GM19452 (cell line): ENCODE measurements around the gene MEX3B.

Experiments used
- ATAC-seq: cut with Tn5 transposase; IDR thresholded peaks from one replicate; pipeline ENCODE4 v1.9.1; 2021; ENCODE audit not compliant: unreplicated experiment

MEX3B gene

GRCh38 chr15:82045892-82046665, at the start of gene MEX3B:
MEX3B (minus strand) TSS chr15:82046018; CDS start chr15:82045705, 313 bp downstream.
- peak; percentile 65 for ATAC-seq

- ATAC-seq: no peak
These were observed 48.0 kb upstream of the MEX3B start for GRCh38 chr15:82093774-82094211.

GRCh38 chr15:82093325-82093724, 47.5 kb upstream of the MEX3B start:
- ATAC-seq: no peak

GRCh38 chr15:82091636-82092140, 45.9 kb upstream of the MEX3B start:
- ATAC-seq: no peak

- no peak for ATAC-seq
These were observed 40.6 kb upstream of the MEX3B start for GRCh38 chr15:82086243-82086995.

- ATAC-seq: no peak
These were observed 36.3 kb upstream of the MEX3B start for GRCh38 chr15:82081914-82082762.

- ATAC-seq: no peak
These were observed 35.0 kb upstream of the MEX3B start for GRCh38 chr15:82080774-82081173.

- ATAC-seq: no peak
These were observed 33.9 kb upstream of the MEX3B start for GRCh38 chr15:82079736-82080135.

GRCh38 chr15:82074610-82075009, 28.8 kb upstream of the MEX3B start:
- ATAC-seq: no peak

GRCh38 chr15:82072926-82073537, 27.2 kb upstream of the MEX3B start:
- no peak for ATAC-seq

- no peak for ATAC-seq
These were observed 20.6 kb upstream of the MEX3B start for GRCh38 chr15:82066455-82066854.

GRCh38 chr15:82064824-82065223, 19.0 kb upstream of the MEX3B start:
- no peak for ATAC-seq

- ATAC-seq: no peak
These were observed 16.9 kb upstream of the MEX3B start for GRCh38 chr15:82062479-82063454.

GRCh38 chr15:82060817-82061216, 15.0 kb upstream of the MEX3B start:
- no peak for ATAC-seq

- ATAC-seq: no peak
These were observed 12.8 kb upstream of the MEX3B start for GRCh38 chr15:82058517-82059204.

- no peak for ATAC-seq
These were observed 12.2 kb upstream of the MEX3B start for GRCh38 chr15:82058026-82058425.

GRCh38 chr15:82056958-82057823, 11.4 kb upstream of the MEX3B start:
- ATAC-seq: no peak

GRCh38 chr15:82052751-82053150, 6.9 kb upstream of the MEX3B start:
- no peak for ATAC-seq
